BE2C (cell line): ENCODE results near the gene PRTN3.
A peak's percentile ranks its signal among the peaks of the same experiment; 100 is the strongest.
"Not testable (repeated sequence)": the region's sequence is repeated elsewhere in the genome, so short reads cannot be mapped to it uniquely, and the experiment has no call there.

Experiments
- DNase-seq: peaks from one replicate; pipeline ENCODE4 v3.0.0-alpha.2; 2020
- H3K27me3 ChIP-seq: fragments of 250-450 bp; sonication (Bioruptor Pico); 2 replicates; pipeline ENCODE4 v1.5.1; 2020; ENCODE audit warnings: mild to moderate bottlenecking
- H3K36me3 ChIP-seq: fragments of 250-450 bp; sonication (Bioruptor Pico); 2 replicates; pipeline ENCODE4 v1.5.1; 2020; ENCODE audit warnings: mild to moderate bottlenecking
- H3K4me1 ChIP-seq: fragments of 250-450 bp; sonication (Bioruptor Pico); 2 replicates; pipeline ENCODE4 v1.5.1; 2020
- H3K4me3 ChIP-seq: 2 replicates; pipeline ENCODE4 v1.5.1; 2011; ENCODE audit warnings: low read depth, low read length
- H3K9me3 ChIP-seq: fragments of 250-450 bp; sonication (Bioruptor Pico); 2 replicates; pipeline ENCODE4 v1.5.1; 2020
- TF ChIP-seq, protein P1 (sequence below): IDR thresholded peaks from 2 replicates; pipeline ENCODE4 v1.5.1; 2012; ENCODE audit warnings: mild to moderate bottlenecking, low read depth, low read length

PRTN3 gene

DNA sequence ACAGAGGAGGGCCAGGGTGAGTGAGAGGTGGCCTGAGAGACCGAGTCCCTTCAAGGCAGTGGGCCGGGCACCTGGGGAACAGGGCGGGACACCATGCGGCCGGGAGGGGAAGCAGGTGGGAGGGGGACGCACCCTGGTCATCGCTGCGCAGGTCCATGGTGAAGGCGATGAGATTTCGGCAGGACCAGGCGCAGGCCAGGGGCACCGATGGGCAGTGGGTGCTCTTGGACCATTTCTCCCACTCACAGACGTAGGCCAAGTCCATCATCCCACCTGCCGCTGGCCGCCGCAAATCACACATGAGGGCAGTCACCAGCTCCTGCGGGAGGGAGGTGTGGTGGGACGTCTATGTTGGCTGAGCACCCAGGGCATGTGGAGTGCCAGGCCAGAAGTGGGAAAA lies 50.0 kb downstream of the PRTN3 start:
- no peak for DNase-seq
- H3K4me1 ChIP-seq = peaks cover 9% of the 10 kb centered on the region
- TF ChIP-seq, protein P1, sequence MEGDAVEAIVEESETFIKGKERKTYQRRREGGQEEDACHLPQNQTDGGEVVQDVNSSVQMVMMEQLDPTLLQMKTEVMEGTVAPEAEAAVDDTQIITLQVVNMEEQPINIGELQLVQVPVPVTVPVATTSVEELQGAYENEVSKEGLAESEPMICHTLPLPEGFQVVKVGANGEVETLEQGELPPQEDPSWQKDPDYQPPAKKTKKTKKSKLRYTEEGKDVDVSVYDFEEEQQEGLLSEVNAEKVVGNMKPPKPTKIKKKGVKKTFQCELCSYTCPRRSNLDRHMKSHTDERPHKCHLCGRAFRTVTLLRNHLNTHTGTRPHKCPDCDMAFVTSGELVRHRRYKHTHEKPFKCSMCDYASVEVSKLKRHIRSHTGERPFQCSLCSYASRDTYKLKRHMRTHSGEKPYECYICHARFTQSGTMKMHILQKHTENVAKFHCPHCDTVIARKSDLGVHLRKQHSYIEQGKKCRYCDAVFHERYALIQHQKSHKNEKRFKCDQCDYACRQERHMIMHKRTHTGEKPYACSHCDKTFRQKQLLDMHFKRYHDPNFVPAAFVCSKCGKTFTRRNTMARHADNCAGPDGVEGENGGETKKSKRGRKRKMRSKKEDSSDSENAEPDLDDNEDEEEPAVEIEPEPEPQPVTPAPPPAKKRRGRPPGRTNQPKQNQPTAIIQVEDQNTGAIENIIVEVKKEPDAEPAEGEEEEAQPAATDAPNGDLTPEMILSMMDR = no peak

DNA sequence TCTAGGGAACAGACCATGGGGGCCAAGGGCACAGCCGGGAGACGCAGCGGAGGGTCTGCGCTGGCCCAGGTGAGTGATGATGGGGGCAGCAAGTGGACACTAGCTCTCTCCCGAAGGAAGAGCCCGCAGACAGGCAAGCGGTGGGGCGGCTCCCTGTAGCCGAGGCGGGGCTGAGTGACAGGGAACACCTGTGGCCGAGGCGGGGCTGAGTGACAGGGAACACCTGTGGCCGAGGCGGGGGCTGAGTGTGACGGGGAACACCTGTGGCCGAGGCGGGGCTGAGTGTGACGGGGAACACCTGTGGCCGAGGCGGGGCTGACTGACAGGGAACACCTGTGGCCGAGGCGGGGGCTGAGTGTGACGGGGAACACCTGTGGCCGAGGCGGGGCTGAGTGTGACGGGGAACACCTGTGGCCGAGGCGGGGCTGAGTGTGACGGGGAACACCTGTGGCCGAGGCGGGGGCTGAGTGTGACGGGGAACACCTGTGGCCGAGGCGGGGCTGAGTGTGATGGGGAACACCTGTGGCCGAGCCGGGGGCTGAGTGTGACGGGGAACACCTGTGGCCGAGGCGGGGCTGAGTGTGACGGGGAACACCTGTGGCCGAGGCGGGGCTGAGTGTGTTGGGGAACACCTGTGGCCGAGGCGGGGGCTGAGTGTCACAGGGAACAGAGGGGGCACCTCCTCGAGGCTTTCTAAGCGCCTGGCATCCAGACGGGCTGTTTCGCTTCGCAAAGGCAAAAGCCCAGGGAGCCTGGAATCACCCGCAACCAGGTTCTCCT lies 50.8 kb downstream of the PRTN3 start:
- peak overlapping the region; percentile 71 for H3K4me3 ChIP-seq

More for the DNA sequence above, 50.0 kb downstream of the PRTN3 start:
- Histone ChIP-seq H3K27me3 (no peaks in the 10 kb centered on the region; the same call in 1 of the 2 replicates), H3K36me3 (peaks cover 29% of the 10 kb centered on the region), H3K9me3 (no peaks in the 10 kb centered on the region), H3K4me3 (no peak overlapping the region)

DNA sequence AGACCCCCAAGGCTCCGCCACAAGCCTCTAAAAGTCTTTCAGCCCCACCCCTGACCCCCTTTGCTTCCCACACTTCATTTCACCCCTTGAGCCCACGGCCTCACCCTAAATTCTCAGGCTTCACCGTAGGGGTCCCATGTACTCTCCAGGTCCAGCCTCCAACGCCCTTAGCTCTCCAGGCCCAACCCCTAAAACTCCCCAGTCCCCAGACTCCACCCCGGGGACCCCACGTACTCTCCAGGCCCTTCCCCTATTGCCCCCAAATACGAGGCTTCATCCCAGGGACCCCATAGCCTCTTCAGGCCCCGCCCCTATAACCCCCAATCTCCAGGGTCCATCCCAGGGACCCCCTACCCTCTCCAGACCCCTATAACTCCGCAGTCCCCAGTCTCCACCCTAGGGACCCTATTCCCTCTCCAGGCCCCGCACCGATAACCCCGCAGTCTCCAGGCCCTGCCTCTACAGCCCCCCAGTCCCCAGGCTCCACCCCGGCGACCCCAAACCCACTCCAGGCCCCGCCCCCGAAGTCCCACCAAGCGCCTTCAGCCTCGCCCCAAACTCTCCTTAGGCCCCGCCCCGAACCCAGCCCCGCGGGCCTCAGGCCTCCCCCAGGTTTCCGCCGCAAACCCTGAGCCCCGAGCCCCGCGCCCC lies 51.6 kb downstream of the PRTN3 start:
- Histone ChIP-seq H3K4me1 (no peaks in the 10 kb centered on the region), H3K36me3 (peaks cover 23% of the 10 kb centered on the region), H3K27me3 (no peaks in the 10 kb centered on the region), H3K4me3 (peak overlapping the region; percentile 71), H3K9me3 (no peaks in the 10 kb centered on the region)
- DNase-seq = no peak
- TF ChIP-seq, protein P1 = no peak

More for the DNA sequence above, 50.8 kb downstream of the PRTN3 start:
- H3K9me3 ChIP-seq, DNase-seq, H3K4me1 ChIP-seq, H3K27me3 ChIP-seq: not testable (repeated sequence)
- H3K36me3 ChIP-seq = peaks cover 23% of the 10 kb centered on the region

DNA sequence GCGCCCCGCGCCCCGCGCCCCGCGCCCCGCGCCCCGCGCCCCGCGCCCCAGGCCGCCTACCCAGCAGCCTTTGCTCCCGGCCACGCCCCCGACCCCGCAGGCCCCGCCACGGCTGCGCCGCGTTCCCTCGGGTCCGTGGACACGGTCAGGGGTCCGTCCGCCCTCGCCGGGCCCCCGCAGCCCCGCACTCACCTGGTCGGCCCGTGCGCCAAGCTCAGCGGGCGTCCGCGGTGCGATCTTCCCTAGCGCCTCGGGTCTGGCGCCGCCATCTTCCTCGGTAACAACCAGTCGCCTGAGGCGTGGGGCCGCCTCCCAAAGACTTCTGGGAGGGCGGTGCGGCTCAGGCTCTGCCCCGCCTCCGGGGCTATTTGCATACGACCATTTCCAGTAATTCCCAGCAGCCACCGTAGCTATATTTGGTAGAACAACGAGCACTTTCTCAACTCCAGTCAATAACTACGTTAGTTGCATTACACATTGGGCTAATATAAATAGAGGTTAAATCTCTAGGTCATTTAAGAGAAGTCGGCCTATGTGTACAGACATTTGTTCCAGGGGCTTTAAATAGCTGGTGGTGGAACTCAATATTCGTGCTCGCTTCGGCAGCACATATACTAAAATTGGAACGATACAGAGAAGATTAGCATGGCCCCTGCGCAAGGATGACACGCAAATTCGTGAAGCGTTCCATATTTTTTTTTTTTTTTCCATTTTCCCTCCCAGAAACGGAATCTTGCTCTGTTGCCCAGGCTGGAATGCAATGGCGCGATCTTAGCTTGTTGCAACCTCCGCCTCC lies 52.3 kb downstream of the PRTN3 start, which contains the start of the genes MED16 and RNU6-9:
TSS of gene MED16 (minus strand) at position 294 of the 796 bp plus-strand sequence. CDS start 2,056 bp downstream, outside the sequence.
TSS of gene RNU6-9 (plus strand) at position 591 of the 796 bp plus-strand sequence.
- no peaks in the 10 kb centered on the region for H3K4me1 ChIP-seq
- no peaks in the 10 kb centered on the region for H3K9me3 ChIP-seq
- TF ChIP-seq, protein P1 = no peak
- peak within 1 kb of the TSS; percentile 71 for H3K4me3 ChIP-seq
- H3K36me3 ChIP-seq = peaks cover 18% of the 10 kb centered on the region
- H3K27me3 ChIP-seq = no peaks in the 10 kb centered on the region
- peak; percentile 95 for DNase-seq

DNA sequence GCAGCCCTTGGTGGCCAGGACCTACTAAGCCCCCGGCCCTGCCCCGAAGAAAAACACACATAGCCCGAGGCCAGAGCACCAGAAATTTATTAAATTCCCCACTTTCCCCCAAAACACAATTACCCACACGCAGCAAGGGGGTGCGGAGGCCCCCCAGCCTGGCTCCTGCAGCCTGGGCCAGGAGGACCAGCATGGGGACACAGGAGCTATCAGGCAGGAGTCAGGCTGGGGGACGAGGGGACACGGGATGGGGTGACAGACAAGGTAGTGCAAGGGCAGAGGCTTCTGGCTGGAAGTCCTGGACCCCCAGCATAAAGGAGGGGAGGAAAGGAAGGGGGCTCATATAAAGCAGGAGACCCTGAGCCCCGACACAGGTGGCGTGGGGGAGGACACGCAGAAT lies 55.6 kb downstream of the PRTN3 start:
- no peak overlapping the region for H3K4me3 ChIP-seq
- no peaks in the 10 kb centered on the region for H3K4me1 ChIP-seq
- DNase-seq = no peak
- no peaks in the 10 kb centered on the region for H3K9me3 ChIP-seq
- H3K27me3 ChIP-seq = no peaks in the 10 kb centered on the region
- H3K36me3 ChIP-seq = no peaks in the 10 kb centered on the region
- TF ChIP-seq, protein P1 = no peak

DNA sequence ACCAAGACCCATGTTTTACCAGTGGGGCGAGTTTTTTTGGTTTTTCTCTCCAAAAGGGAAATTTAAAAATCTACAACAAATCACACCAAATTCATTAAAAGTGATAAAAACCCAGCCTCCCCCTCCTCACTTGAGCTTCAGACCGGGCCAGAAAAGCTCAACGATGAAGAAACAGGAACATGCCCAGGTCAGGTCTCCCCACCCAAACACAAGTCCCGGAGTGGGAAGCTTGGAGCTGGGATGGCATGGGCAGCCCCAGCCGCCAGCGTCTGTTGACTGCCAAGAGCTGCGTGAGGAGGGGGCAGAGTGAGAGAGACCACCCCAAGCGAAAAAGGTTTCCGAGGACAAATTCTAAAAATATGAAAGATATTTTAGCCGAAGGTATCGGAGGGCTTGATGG lies 56.2 kb downstream of the PRTN3 start:
- no peaks in the 10 kb centered on the region for H3K36me3 ChIP-seq
- H3K4me3 ChIP-seq = no peak overlapping the region
- DNase-seq = no peak
- no peaks in the 10 kb centered on the region for H3K4me1 ChIP-seq
- H3K9me3 ChIP-seq = no peaks in the 10 kb centered on the region
- TF ChIP-seq, protein P1 = no peak
- no peaks in the 10 kb centered on the region for H3K27me3 ChIP-seq
